ENCODE measurements around the gene RNF13.
"Not testable (repeated sequence)": the region's sequence is repeated elsewhere in the genome, so short reads cannot be mapped to it uniquely, and the experiment has no call there.

- not testable (repeated sequence) for TF ChIP-seq CTCF (IDR thresholded peaks at IDR 0.05); TCF7L2 (IDR thresholded peaks at IDR 0.05; ENCODE audit: low read depth, low read length); REST (IDR thresholded peaks at IDR 0.05; ENCODE audit: insufficient read depth in 1 of 2, low read depth in 2 of 2, low read length in 1 of 2)
Measured at GRCh38 chr3:149829631-149830030, 16.6 kb downstream of the RNF13 start.

Data from Panc1 (cell line).